HepG2 (cell line): ENCODE results near the gene LDLRAP1. TPM values are rescaled to one million over a fixed set of nuclear protein-coding genes. Genes with fewer than 3 reads are reported as not detected.

Experiments
- ATAC-seq: fragments of 200-7000 bp; cut with Tn5 transposase; 3 replicates; pipeline ENCODE4 v1.9.1; 2020; ENCODE audit warnings: mild to moderate bottlenecking, moderate library complexity
- BruUV-seq: library from RNA; stranded (reverse); fragments of 400-500 nt; replicated peaks from 2 replicates; lab custom pipeline; 2021; lab: Mats Ljungman, UMichigan
- CTCF ChIA-PET: fragments of 300-600 bp; formaldehyde crosslinking; extraction: SDS; loops from one replicate; lab custom pipeline; 2021; ENCODE audit warnings: low total read pairs, inconsistent platforms, low intra/inter-chr PET ratio; lab: Yijun Ruan, JAX
- POLR2A ChIA-PET: fragments of 350-600 bp; sonication (Branson Sonifier 250); formaldehyde crosslinking; loops from one replicate; lab custom pipeline; 2020; ENCODE audit warnings: antibody characterized with exemption, inconsistent platforms; lab: Yijun Ruan, JAX
- DNase-seq: peaks from one replicate; pipeline ENCODE4 v3.0.0-alpha.2; 2015; ENCODE audit warnings: low spot score
- FAIRE-seq: peaks from 3 replicates; lab custom pipeline; 2011; peaks lifted over from hg19 to GRCh38; lab: Jason Lieb, UNC
- H2AFZ ChIP-seq: one replicate; pipeline ENCODE4 v1.6.1; 2011; ENCODE audit warnings: low read length, inconsistent platforms
- H3K27ac ChIP-seq: fragments of 300-600 bp; 3 replicates; pipeline ENCODE4 v1.8.0; 2011; ENCODE audit warnings: mixed run types, mild to moderate bottlenecking, mixed read lengths, low read length, inconsistent platforms; ENCODE audit not compliant: insufficient read depth; ENCODE audit errors: extremely low read length
- H3K27me3 ChIP-seq, 2 experiments: fragments of 200-600 bp in 1 of 2; 2 replicates in 1 of 2; 3 replicates in 1 of 2; pipeline versions ENCODE4 v1.6.0 to v1.8.0; 2011; ENCODE audit warnings: low read length in 2 of 2, mild to moderate bottlenecking in 2 of 2, moderate library complexity in 2 of 2, inconsistent platforms in 1 of 2; ENCODE audit not compliant: insufficient read depth in 2 of 2, control insufficient read depth in 1 of 2
- H3K36me3 ChIP-seq, 2 experiments: fragments of 200-600 bp in 1 of 2; replicated peaks in 1 of 2; 2 replicates in 1 of 2; 3 replicates in 1 of 2; pipeline versions ENCODE4 v1.5.1 to v1.8.0; 2011; ENCODE audit warnings: low read length in 2 of 2, inconsistent platforms in 1 of 2; ENCODE audit not compliant: insufficient read depth in 2 of 2, control insufficient read depth in 1 of 2
- H3K4me1 ChIP-seq: 2 replicates; pipeline ENCODE4 v1.5.1; 2012; ENCODE audit warnings: low read length, inconsistent platforms; ENCODE audit not compliant: insufficient read depth
- H3K4me2 ChIP-seq: 2 replicates; pipeline ENCODE4 v1.6.0; 2011; ENCODE audit warnings: low read depth, low read length, inconsistent platforms
- H3K4me3 ChIP-seq, 3 experiments: fragments of 200-600 bp in 1 of 3; sonication (generic), shearing (Covaris generic) in 1 of 3; replicated peaks in 1 of 3; 2 replicates each; pipeline ENCODE4 v1.5.1; 2011 to 2016; ENCODE audit warnings: low read length in 3 of 3, inconsistent platforms in 2 of 3, low read depth in 2 of 3, mild to moderate bottlenecking in 2 of 3, control low read depth in 1 of 3, mixed read lengths in 1 of 3; ENCODE audit not compliant: insufficient read depth in 1 of 3
- H3K79me2 ChIP-seq: one replicate; pipeline ENCODE4 v1.6.1; 2011; ENCODE audit warnings: low read length, inconsistent platforms; ENCODE audit not compliant: insufficient read depth
- H3K9ac ChIP-seq: 2 replicates; pipeline ENCODE4 v1.6.0; 2011; ENCODE audit warnings: mild to moderate bottlenecking, low read depth, low read length, inconsistent platforms; ENCODE audit not compliant: insufficient read depth
- H3K9me3 ChIP-seq: 2 replicates; pipeline ENCODE4 v1.5.1; 2012; ENCODE audit warnings: mild to moderate bottlenecking, low read length
- H4K20me1 ChIP-seq: 2 replicates; pipeline ENCODE4 v1.6.0; 2011; ENCODE audit warnings: inconsistent platforms, mild to moderate bottlenecking, low read length, moderate library complexity; ENCODE audit not compliant: insufficient read depth
- HNF1B ChIP-seq: sonication (generic); formaldehyde crosslinking; IDR thresholded peaks from 2 replicates; pipeline ENCODE4 v1.5.1; 2020; ENCODE audit warnings: mild to moderate bottlenecking, moderate library complexity, missing genetic modification reagents
- KLF13 ChIP-seq: sonication (generic); formaldehyde crosslinking; IDR thresholded peaks from 2 replicates; pipeline ENCODE4 v1.4.0; 2020; ENCODE audit warnings: mild to moderate bottlenecking, missing genetic modification reagents
- PHF21A ChIP-seq: sonication (generic); formaldehyde crosslinking; IDR thresholded peaks from 2 replicates; pipeline ENCODE4 v1.5.0; 2020; ENCODE audit warnings: mild to moderate bottlenecking, missing genetic modification reagents
- POLR2AphosphoS2 ChIP-seq: IDR thresholded peaks from 2 replicates; pipeline ENCODE4 v1.6.1; 2011; ENCODE audit warnings: low read depth, low read length, improper control_type of control experiment
- PREB ChIP-seq: sonication (generic); formaldehyde crosslinking; IDR thresholded peaks from 2 replicates; pipeline ENCODE4 v1.4.0; 2020; ENCODE audit warnings: missing genetic modification reagents
- SNAPC5 ChIP-seq: sonication (generic); formaldehyde crosslinking; IDR thresholded peaks from 2 replicates; pipeline ENCODE4 v1.8.1; 2023; ENCODE audit warnings: mild to moderate bottlenecking, missing genetic modification reagents, borderline replicate concordance
- THAP8 ChIP-seq: sonication (generic); formaldehyde crosslinking; IDR thresholded peaks from 2 replicates; pipeline ENCODE4 v1.5.1; 2020; ENCODE audit warnings: missing genetic modification reagents, mild to moderate bottlenecking, borderline replicate concordance
- TMF1 ChIP-seq: sonication (generic); formaldehyde crosslinking; IDR thresholded peaks from 2 replicates; pipeline ENCODE4 v1.8.1; 2022; ENCODE audit warnings: low read depth, missing genetic modification reagents
- ZNF569 ChIP-seq: sonication (generic); formaldehyde crosslinking; IDR thresholded peaks from 2 replicates; pipeline ENCODE4 v1.5.0; 2020; ENCODE audit warnings: mild to moderate bottlenecking, missing genetic modification reagents, moderate library complexity, borderline replicate concordance
- ZNF615 ChIP-seq: sonication (generic); formaldehyde crosslinking; IDR thresholded peaks from 2 replicates; pipeline ENCODE4 v1.5.0; 2020; ENCODE audit warnings: mild to moderate bottlenecking, missing genetic modification reagents, borderline replicate concordance
- ZNF775 ChIP-seq: sonication (generic); formaldehyde crosslinking; IDR thresholded peaks from 2 replicates; pipeline ENCODE4 v1.4.0; 2020; ENCODE audit warnings: missing genetic modification reagents, mild to moderate bottlenecking, moderate library complexity, borderline replicate concordance
- WGBS: methylation state at CpG from one replicate; pipeline ENCODE4 v1.1.6; 2017; ENCODE audit warnings: low lambda C conversion rate; 5-methylcytosine and 5-hydroxymethylcytosine counted together
- in situ Hi-C: cut with HindIII; loops from 2 replicates; pipeline ENCODE4 v1.10.0; 2017; ENCODE audit warnings: low pct_unique_long_range_greater_than_20kb; ENCODE audit not compliant: extremely low pct_ligation_motif_present
- intact Hi-C: fragments of 100-400 bp; cut with micrococcal nuclease; formaldehyde crosslinking; loops from one replicate; pipeline ENCODE4 v1.10.0; 2022; ENCODE audit not compliant: unreplicated experiment
- polyA plus RNA-seq, 8 experiments: library from polyadenylated mRNA; depleted of rRNA in 3 of 8; stranded (reverse) in 7 of 8; unstranded in 1 of 8; fragments of >200 nt; fragmentation: Illumina TruSeq in 4 of 8; extraction: Trizol in 4 of 8; gene quantifications; 2 replicates each; pipeline versions ENCODE4 v1.2.1 to v1.2.3, GENCODE V29; 2011 to 2016; ENCODE audit warnings: low read depth in 4 of 8, missing spikeins in 1 of 8, mixed read lengths in 1 of 8; ENCODE audit not compliant: insufficient read depth in 1 of 8
- total RNA-seq, 5 experiments: library from RNA; depleted of rRNA; stranded (reverse); fragments of >200 nt; fragmentation: Illumina TruSeq; extraction: Trizol; gene quantifications; 2 replicates each; pipeline ENCODE4 v1.2.3, GENCODE V29; 2016; ENCODE audit warnings: low read depth in 1 of 5

LDLRAP1 gene
- total and polyA plus RNA-seq, 2 of the 13 experiments (the other 11 are each of a cell fraction or from before 2014, with no cell fraction given): 7.2 to 12.1 TPM

- H3K4me1 ChIP-seq: no peaks in the 10 kb centered on the region
- no TSS peak for BruUV-seq
- no peak for FAIRE-seq
Measured at GRCh38 chr1:25516686-25517085, 26.7 kb upstream of the LDLRAP1 start.

More at GRCh38 chr1:25516686-25517085, 26.7 kb upstream of the LDLRAP1 start:
- H3K9me3 ChIP-seq: no peaks in the 10 kb centered on the region
- in situ Hi-C loops: loop anchor here (25.0 kb wide), 1 partner anchor 104 kb away; the partner anchor contains the start of gene RHCE
- DNase-seq: no peak
- no peak for ATAC-seq
- POLR2A ChIA-PET: no interaction called here
- no peaks in the 10 kb centered on the region for H3K79me2 ChIP-seq
- no peak overlapping the region for H2AFZ ChIP-seq
- H3K27ac ChIP-seq: no peak overlapping the region
- no peak for TF ChIP-seq TMF1
- TF ChIP-seq POLR2AphosphoS2: no peak
- no peak for TF ChIP-seq THAP8 (CRISPR knock-in tag)
- TF ChIP-seq ZNF615 (CRISPR knock-in tag): no peak
- no peak for TF ChIP-seq ZNF569 (CRISPR knock-in tag)
- TF ChIP-seq SNAPC5 (CRISPR knock-in tag): no peak
- no peak for TF ChIP-seq KLF13 (CRISPR knock-in tag)
- no peak for TF ChIP-seq PREB (CRISPR knock-in tag)
- TF ChIP-seq ZNF775 (CRISPR knock-in tag): no peak
- no peak for TF ChIP-seq PHF21A (CRISPR knock-in tag)
- no peak for TF ChIP-seq HNF1B (CRISPR knock-in tag)
- TF ChIP-seq, all 625 proteins: peak for 0
- Histone ChIP-seq H3K9ac (no peak overlapping the region), H4K20me1 (no peaks in the 10 kb centered on the region), H3K27me3 (no peaks in the 10 kb centered on the region; a peak in 1 of 5 replicates), H3K4me3 (no peak overlapping the region), H3K4me2 (no peak overlapping the region), H3K36me3 (no peaks in the 10 kb centered on the region)
- CTCF ChIA-PET: no interaction called here
- intact Hi-C loops: no loop called here
- WGBS: 6% methylated on average over 3 of the region's 3 CpGs
